HG03060 (cell line): ENCODE results near the gene EIF2S1.
A peak's percentile ranks its signal among the peaks of the same experiment; 100 is the strongest.
"Not testable (repeated sequence)": the region's sequence is repeated elsewhere in the genome, so short reads cannot be mapped to it uniquely, and the experiment has no call there.

Experiments used
- ATAC-seq: cut with Tn5 transposase; IDR thresholded peaks from one replicate; pipeline ENCODE4 v1.9.1; 2021; ENCODE audit warnings: low read depth, moderate number of reproducible peaks; ENCODE audit not compliant: unreplicated experiment

EIF2S1 gene

DNA sequence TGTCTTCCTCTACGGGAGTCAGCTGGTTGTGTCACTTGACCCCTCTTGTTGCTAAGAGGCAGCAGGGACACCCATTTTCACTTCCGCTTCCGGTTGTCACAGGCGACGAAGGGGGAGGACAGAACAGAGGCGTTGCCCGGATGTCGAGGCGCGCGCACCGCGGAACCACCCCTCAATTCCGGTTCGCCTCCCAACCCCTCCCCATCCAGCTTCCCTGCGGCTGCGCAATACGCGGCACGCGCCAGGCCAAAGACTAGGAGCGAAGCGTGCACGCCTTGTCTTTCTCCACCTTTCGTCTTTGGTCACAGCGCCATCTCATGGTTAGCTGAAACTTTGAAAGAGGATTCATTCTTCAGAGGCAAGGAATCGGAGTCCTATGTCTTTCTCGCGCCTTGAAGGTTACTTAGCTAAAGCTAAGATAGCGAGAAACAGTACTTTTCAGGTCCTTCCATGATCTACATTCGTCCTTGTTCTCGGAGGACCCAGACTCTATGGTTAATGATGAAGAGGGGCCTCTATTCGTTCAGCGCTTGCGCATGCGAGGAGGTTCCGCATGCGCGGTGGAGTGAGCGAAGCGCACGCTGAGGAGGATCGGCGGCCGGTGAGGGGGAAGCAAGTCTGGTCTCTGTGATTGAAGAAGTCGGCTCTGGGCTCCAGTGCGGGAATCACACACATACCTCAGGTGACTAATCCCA is at the start of gene EIF2S1, which contains the start of gene ATP6V1D:
EIF2S1 (plus strand) TSS at position 554 of the 695 bp plus-strand sequence. CDS start 4,440 bp downstream, outside the sequence.
ATP6V1D (minus strand) TSS at position 30 of the 695 bp plus-strand sequence. CDS start 106 bp downstream, outside the sequence.
- ATAC-seq, result peak; percentile 82

DNA sequence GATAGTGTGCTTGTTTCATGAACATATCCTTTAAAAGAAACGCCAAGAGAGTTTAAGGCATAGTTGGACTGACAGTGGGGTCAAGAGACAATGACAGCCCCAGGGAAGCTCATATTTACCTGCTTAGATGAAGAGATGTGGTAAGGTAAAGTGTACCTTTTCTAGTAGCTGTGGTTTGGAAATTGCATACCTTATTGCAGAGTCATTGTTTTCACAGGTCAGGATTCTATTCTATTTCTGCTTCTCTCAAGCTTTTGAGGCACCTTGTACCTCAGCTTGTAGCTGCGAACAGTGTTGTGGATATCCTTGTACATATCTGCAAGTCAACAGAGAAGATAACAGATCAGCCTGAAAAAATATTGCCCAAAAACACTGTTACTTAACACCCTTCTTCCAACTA is 48.3 kb upstream of the EIF2S1 start:
- no peak for ATAC-seq

DNA sequence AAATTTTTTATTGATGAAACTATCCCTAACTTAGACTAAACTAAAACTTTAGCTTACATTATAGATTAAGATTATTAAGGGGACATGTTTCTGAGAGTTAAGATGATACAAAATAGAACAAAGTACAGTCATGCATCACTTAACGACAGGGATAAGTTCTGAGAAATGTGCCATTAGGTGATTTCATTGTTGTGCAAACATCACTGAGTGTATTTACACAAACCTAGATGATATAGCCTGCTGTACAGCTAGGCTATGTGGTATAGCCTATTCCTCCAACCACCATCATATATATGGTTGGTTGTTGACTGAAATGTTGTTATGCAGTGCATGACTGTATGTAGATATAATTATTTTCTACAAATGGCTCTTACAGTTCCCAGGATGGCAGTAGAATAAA is 47.0 kb upstream of the EIF2S1 start:
- no peak for ATAC-seq

DNA sequence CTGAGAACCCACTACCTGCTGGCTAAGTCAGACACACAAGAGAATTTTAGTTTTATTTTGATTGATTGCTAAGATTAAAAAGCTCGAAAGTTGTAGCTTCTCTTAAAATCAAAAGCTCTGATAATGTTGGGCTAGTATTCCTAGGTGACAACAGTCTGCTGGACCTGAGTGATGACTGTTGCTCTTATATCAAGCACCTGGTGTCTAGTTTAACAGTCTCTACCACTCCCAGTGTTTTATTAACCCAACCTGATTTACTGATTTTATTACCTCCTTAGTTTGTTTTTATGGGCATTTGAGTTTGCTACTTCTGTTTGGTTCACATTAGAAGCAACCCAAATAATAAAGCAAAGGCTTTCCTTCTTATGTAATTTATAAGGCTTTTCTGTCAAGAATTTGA is 42.3 kb upstream of the EIF2S1 start:
- no peak for ATAC-seq

DNA sequence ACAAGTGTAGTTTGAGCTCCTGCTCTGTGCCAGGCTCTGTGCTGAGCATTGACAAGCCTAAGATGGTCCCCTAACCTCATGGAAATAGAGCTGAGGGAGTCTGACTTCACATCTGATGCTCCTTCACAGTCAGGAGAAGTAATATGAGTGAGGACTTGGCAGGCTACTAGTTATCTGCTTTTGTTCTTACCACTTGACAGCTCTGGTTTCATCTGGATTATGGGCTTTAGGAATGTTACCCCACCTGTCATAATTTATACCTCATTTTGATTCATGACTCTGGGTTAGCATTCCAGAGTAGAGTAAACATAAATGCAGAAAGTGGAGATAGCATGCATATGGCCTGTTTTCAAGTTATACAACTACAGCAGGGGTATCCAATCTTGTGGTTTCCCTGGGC is 41.0 kb upstream of the EIF2S1 start:
- no peak for ATAC-seq

DNA sequence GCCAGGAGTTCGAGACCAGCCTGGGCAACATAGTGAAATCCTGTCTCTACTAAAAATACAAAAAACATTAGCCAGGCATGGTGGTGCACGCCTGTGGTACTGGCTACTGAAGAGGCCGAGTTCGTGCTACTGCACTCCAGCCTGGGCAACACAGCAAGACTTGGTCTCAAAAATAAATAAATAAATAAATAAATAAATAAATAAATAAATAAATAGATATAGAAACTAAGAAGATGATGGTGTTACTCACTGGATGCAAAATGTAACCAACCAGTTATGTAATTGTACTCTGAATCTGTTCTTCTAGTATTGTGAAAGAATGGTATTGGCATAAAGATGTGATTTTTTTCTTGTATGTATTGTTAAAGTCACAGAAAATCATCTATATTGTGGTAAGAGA is 30.5 kb upstream of the EIF2S1 start:
- not testable (repeated sequence) for ATAC-seq

DNA sequence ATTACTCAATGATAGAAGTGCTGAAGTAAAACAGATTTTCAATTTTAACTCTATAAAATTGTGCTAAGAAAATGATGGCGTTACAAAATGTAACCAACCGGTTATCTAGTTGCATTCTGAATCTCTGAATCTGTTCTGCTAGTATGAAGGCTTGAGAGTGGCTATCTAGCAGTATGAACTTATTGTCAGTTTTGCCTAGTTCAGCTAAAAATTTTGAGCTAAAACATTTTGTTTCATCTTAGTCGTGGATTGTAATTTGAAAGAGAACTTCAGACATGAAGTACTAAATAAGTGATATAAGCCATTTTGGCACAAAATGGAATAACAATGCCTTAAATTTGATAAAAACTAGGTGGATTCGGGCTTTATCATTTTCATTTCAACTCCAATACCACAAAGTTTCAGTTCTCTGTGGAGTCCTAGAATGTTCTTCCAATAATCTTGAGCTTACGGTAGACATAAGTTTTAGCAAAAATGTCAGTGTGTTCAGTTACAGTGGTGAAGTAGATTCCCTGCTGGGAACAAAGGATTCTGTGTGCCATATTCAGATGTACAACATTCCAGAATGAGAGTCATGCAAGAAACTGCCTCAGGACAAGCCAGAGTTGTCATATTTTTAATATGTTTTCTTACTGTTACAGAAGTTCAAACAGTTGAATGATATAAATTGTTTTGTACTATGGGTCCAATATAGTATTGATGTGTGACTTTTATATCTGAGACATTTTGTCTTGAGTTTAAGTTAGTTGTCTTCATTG is 28.6 kb upstream of the EIF2S1 start:
- ATAC-seq, result no peak

DNA sequence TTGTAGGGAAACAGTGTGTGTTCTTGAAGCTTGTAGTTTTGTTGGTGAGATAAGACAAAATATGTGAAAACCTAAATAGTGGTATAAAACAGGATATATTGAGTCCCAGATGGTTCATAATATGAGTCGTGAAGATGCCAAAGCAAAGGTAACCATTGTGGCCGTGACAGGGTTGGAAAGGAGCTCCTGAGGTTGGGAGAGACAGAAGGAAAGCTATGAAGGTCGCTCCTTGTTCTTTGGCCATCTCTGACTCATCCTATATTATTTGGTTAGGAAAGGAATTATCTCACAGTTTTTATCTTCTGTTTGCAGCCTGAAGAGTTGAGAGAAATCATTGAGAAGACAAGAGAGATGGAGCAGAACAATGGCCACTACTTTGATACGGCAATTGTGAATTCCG is 27.7 kb upstream of the EIF2S1 start:
- no peak for ATAC-seq

DNA sequence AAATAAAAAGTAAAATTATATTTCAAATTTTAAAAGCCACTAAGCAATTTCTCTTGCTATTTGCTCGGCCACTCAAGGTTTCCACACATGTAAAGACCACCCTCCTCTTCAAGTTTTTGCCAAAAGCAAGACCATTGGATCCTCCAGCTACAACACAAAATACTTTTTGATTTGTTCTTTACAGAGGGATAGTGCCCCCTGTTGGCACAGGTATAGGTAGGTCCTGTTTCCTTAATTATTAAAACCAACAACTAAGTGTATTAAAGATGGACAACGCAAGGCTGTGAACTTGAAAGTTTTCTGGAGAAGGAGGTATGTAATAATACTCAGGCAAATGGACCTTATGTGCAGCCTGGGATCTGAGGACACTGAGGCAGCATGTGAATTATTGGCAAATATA is 24.3 kb upstream of the EIF2S1 start:
- ATAC-seq, result no peak

DNA sequence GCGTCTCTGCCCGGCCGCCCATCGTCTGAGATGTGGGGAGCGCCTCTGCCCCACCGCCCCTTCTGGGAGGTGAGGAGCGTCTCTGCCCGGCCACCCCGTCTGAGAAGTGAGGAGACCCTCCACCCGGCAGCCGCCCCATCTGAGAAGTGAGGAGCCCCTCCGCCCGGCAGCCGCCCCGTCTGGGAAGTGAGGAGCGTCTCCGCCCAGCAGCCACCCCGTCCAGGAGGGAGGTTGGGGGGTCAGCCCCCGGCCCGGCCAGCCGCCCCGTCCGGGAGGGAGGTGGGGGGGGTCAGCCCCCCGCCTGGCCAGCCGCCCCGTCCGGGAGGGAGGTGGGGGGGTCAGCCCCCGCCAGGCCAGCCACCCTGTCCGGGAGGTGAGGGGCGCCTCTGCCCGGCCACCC is 18.9 kb upstream of the EIF2S1 start:
- not testable (repeated sequence) for ATAC-seq

DNA sequence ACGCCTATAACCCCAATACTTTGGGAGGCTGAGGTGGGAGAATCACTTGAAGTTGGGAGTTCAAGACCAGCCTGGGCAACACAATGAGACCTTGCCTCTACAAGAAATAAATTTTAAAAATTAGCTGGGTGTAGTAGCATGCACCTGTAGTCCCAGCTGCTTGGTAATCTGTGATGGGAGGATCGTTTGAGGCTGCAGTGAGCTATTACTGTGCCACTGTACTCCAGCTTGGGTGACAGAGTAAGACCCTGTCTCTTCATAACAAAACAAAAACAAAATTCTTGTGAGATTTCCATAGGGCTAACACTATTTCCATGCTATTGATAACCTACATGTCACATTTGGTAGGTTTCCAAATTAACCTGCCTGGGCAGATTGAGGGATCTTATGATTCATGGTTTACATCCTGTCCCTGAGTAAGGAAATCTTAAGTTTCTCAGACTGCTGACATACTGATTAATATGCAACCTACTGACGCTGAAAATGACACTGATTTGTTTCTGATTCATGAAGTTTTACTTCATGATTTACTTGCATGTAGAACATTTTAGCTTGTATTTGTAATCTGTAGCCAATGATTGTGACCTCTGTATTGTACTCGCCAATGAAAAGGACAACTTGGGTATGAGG is 16.4 kb upstream of the EIF2S1 start:
- no peak for ATAC-seq

DNA sequence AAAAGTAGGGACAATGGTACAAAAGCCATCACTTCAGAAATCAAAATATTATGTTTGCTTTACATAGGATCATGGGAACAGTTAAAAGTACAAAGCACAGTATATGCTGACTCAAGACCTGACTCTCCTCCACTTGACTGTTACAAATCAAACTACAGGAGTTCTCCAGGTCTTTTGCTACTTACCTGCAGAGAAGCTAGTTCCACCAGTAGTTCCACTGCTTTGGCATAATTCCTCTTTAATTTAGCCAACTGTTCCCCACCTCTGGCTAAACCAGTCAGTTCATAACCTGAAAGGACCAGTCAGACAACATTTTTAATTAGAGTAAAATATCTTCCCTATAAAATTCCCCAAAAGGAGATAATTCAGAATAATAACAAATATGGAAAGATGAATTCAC is 14.5 kb upstream of the EIF2S1 start:
- no peak for ATAC-seq

DNA sequence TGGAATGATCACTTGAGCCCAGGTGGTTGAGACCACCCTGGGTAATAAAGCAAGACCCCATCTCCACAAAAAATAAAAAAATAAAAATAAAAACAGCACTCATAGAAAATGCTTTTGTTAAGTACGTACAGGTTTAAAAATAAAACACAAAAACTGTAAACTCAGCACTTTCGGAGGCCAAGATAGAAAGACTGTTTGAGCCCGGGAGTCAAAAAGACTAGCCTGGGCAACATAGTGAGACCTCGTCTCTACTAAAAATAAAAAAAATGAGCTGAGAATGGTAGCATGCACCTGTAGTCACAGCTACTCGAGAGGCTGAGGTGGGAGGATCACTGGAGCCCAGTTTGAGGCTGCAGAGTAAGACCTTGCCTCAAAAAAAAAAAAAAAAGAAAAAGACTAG is 8.1 kb upstream of the EIF2S1 start:
- ATAC-seq, result no peak

DNA sequence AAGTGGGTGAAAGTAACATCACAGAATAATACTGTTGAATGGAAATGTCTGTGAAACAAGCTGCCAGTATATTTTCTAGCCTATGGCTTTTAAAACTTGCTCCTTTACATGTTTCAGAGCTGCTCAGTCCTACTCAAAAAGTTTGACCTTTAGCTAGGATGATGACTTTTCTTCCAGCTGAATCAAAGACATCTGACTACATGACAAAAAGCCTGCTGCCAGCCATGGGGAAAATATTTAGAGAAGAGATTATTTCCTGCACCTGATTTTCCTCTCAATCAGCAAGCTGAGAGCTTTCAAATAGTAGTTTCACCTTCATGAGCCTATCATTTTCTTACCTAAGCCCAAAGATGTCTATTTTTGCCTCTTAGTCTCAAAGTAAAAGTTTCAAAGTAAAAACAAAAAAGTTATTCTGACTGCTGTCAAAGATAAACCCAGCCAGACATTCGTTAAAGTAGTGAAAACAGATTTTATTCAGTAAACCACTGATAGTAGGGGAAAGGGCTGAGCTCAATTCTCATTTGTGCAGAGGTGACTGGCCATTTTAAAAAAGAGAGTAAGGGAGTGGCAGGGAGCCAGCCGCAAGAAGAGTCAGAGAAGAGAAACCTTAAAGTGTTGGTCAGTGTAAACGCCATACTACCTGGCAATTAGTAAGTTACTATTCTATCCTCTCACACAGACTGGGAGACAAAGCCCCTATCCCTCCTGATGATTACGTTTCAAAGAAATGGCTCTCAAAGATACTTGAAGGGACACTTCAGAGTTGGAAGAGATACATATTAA is 2.8 kb upstream of the EIF2S1 start:
- ATAC-seq, result no peak

DNA sequence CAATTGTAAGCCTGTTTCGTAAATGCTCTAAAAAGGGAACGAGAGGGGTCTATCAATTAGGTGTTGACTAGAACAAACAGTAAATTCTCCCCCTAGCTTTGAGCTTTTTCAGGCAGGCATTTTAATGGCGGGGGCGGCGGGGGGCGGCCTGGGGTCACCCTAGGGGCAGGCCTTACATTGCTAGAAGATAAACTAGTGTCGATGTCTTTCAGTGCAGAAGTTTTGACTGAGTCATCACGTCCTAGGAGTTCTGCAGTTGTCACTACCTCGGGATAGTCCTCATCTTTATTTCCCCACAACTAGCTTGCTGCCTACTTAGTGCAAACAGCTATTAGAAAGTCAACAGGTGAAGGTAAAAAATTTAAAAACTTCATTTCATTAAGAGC is 2.2 kb upstream of the EIF2S1 start:
- ATAC-seq, result no peak

DNA sequence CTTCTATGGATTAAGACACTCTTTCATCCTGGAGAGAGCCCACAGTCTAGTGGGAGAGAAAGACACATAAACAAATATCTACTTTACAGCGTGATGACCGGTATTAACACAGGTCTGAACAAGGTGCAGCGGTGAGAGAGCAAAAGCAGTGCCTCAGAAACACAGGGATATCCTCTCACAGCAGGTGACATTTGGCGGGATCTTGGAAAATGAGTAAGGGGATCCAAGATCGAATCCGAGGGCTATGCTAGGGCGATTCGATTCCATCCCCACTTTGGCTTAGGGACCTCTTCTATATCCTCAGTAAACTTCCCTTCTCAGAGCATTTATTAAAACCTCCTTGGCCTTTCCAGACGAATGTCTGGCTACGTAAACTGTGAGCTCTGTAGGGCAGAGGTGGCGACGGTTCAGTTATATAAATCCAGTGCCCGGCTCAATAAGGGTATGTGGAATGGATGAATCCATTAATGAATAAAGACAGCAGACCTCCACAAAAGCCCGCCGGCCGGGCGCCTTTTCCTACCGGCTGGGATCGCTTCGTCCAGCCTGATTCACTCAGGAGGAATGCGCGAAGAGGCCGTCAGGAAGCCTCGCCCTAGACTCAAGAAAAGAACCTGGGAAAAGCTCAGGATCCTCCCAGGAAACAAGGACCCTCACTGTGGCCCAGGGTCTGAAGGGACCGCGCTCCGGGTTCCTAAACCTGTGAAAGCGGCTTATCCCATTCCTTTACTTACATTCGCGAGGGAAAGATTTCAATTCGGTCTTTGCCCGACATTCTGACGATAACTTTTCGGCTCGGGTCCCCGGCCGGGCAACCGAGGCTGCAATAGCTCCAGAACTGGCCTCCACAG is 979 bp upstream of the EIF2S1 start:
- ATAC-seq, result no peak

DNA sequence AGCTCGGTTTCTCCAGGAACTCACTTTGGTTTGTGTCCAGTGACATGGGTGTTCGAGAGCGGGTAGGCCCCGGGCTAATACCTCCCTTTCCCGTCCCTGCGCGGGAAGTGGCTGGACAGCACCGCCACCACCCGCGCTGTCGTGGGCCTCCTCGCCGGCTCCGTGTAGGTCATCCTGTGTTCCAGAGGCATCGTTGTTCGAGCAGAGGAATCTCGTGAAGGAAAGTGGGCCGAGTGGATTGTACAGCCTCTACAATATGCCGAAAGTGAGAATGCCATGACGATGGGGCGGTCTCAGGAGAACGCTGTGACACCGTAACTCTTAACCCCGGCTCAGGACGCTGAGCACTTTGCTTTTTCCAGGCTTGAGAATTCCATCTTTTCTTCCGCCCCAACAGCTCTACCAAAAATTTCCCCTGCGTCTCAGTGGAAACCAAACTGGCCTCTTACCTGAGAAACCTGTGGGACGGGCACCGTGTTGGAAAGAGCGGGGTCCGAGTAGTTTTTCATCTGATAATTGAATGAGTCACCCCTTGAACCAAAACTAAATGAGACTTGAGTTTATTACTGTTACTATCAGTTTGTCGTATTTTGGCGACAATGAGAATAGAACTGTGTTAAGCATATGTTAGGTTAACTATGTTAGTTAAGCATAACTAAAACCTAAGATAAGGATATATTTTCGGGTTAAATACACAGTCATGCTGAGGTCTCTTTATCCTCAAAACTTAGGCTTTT is 510 bp downstream of the EIF2S1 start:
- ATAC-seq, result no peak

DNA sequence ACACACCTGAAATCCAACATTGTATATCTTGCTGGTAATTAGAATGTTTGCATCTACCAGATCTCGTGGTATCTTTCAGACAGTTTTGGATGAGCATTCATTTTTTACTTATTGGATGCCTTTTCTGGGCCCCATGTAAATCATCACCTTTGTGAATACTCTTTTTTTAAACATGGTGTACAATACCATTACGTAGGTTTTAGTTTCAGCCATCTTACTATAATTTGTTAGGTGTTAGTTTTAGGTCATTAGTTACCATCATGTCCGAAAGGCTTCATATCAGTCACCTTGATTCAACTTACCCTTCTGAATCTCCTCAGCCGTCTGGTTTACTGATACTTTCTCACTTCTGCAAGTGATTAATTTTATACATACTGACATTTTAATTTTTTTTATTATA is 5.3 kb downstream of the EIF2S1 start:
- ATAC-seq, result no peak

DNA sequence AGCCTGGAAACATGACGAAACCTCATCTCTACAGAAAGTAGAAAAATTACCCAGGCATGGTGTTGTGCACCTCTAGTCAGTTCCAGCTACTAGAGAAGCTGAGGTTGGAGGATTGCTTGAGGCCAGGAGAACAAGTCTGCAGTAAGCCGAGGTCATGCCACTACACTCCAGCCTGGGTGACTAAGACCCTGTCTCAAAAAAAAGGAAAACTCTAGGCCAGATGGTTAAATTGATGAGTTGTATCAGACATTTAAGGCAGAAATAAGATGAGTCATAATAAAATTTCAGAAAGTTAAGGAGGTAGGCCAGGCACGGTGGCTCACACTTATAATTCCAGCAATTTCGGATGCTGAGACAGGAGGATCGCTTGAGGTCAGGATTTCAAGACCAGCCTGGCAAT is 10.7 kb downstream of the EIF2S1 start:
- ATAC-seq, result no peak
